ENCODE data around the gene NCAN. TPM values are rescaled to one million over a fixed set of nuclear protein-coding genes. Genes with fewer than 3 reads are reported as not detected.
"Not testable (repeated sequence)": the region's sequence is repeated elsewhere in the genome, so short reads cannot be mapped to it uniquely, and the experiment has no call there.

Gene NCAN
- total and polyA plus RNA-seq, 9 of the 15 experiments (the other 6 are each of a cell fraction or from before 2014, with no cell fraction given), result 0.04 TPM; not detected in 8

- no peak for TF ChIP-seq KHSRP (IDR thresholded peaks at IDR 0.05)
These were observed 7.2 kb downstream of the NCAN start (continued) for GRCh38 chr19:19218911-19219310.

- POLR2A ChIA-PET; BruUV-seq (replicated peaks); H4K20me1 ChIP-seq (replicated peaks; ENCODE audit: control insufficient read depth, insufficient read depth, low read length); H3K4me3 ChIP-seq; ATAC-seq; H3K9ac ChIP-seq (ENCODE audit: insufficient read depth in 1 of 2, low read depth in 2 of 2, low read length in 2 of 2); H2AFZ ChIP-seq (ENCODE audit: low read depth, low read length); H3K4me2 ChIP-seq (ENCODE audit: insufficient read depth, low read length); H3K79me2 ChIP-seq (ENCODE audit: control insufficient read depth, insufficient read depth, low read length); DNase-seq (ENCODE audit: extremely low read depth in 1 of 4, low spot score in 3 of 4); H3K9me3 ChIP-seq (replicated peaks; ENCODE audit: control insufficient read depth, insufficient read depth, low read depth, low read length); CTCF ChIA-PET (ENCODE audit: low intra/inter-chr PET ratio); H3K27ac ChIP-seq (ENCODE audit: extremely low read depth, low read depth, low read length); intact Hi-C loops (cut with micrococcal nuclease); in situ Hi-C loops (cut with MboI); H3K9me1 ChIP-seq (ENCODE audit: control insufficient read depth, insufficient read depth, low read length); FAIRE-seq; H3K36me3 ChIP-seq (ENCODE audit: control insufficient read depth, insufficient read depth, low read length): not testable (repeated sequence)
- TF ChIP-seq BCOR (IDR thresholded peaks at IDR 0.05), result 0 out of 2 replicates have a peak, but pooled peaks have one; percentile 20
- TF ChIP-seq ZNF121 (CRISPR knock-in tag; conservative IDR thresholded peaks at IDR 0.05), result peak; percentile 87
- 5% methylated on average over 8 of the region's 8 CpGs for WGBS (ENCODE audit: insufficient coverage, low coverage, missing lambda C conversion rate)
- Histone ChIP-seq H3K4me1 (replicated peaks in 1 of 2; ENCODE audit: control insufficient read depth in 2 of 2, insufficient read depth in 2 of 2, low read length in 2 of 2) (peaks cover 3 to 18% of the 10 kb centered on the region in 2 experiments; a peak in 4 of 5 replicates), H3K27me3 (ENCODE audit: control insufficient read depth in 2 of 2, insufficient read depth in 2 of 2, low read length in 2 of 2) (peaks cover 9 to 21% of the 10 kb centered on the region in 2 experiments; a peak in 4 of 5 replicates)
These were observed 9.2 kb downstream of the NCAN start for GRCh38 chr19:19221000-19221399.

GRCh38 chr19:19223060-19223459 is 11.3 kb downstream of the NCAN start:
- peaks cover 10 to 41% of the 10 kb centered on the region in 2 experiments; a peak in 3 of 5 replicates for H3K27me3 ChIP-seq (ENCODE audit: control insufficient read depth in 2 of 2, insufficient read depth in 2 of 2, low read length in 2 of 2)
- no peak for FAIRE-seq
- H4K20me1 ChIP-seq (replicated peaks; ENCODE audit: control insufficient read depth, insufficient read depth, low read length), result no peaks in the 10 kb centered on the region
- no peak for ATAC-seq
- no TSS peak for BruUV-seq (replicated peaks)
- no peaks in the 10 kb centered on the region for H3K9me1 ChIP-seq (ENCODE audit: control insufficient read depth, insufficient read depth, low read length)
- intact Hi-C loops (cut with micrococcal nuclease) (no loop called here), in situ Hi-C loops (cut with MboI) (no loop called here)
- no peaks in the 10 kb centered on the region for H3K79me2 ChIP-seq (ENCODE audit: control insufficient read depth, insufficient read depth, low read length)
- H3K9ac ChIP-seq (ENCODE audit: insufficient read depth in 1 of 2, low read depth in 2 of 2, low read length in 2 of 2), result no peak overlapping the region
- no peak overlapping the region for H3K27ac ChIP-seq (ENCODE audit: extremely low read depth, low read depth, low read length)
- no peak overlapping the region for H3K4me3 ChIP-seq
- no peak overlapping the region for H3K4me2 ChIP-seq (ENCODE audit: insufficient read depth, low read length)
- POLR2A ChIA-PET, result no interaction called here
- no peaks in the 10 kb centered on the region for H3K9me3 ChIP-seq (replicated peaks; ENCODE audit: control insufficient read depth, insufficient read depth, low read depth, low read length)
- H2AFZ ChIP-seq (ENCODE audit: low read depth, low read length), result no peak overlapping the region
- DNase-seq (ENCODE audit: extremely low read depth in 1 of 4, low spot score in 3 of 4), result no peak
- WGBS (ENCODE audit: insufficient coverage, low coverage, missing lambda C conversion rate), result 45% methylated on average over 5 of the region's 5 CpGs
- H3K4me1 ChIP-seq (replicated peaks in 1 of 2; ENCODE audit: control insufficient read depth in 2 of 2, insufficient read depth in 2 of 2, low read length in 2 of 2), result peaks cover 3 to 29% of the 10 kb centered on the region in 2 experiments; a peak in 4 of 5 replicates
- CTCF ChIA-PET (ENCODE audit: low intra/inter-chr PET ratio), result no interaction called here
- H3K36me3 ChIP-seq (ENCODE audit: control insufficient read depth, insufficient read depth, low read length), result no peaks in the 10 kb centered on the region
- TF ChIP-seq JUND (IDR thresholded peaks at IDR 0.05; ENCODE audit: borderline replicate concordance, low read depth, low read length) (no peak), JUND (tag; IDR thresholded peaks at IDR 0.05; ENCODE audit: borderline replicate concordance, low read depth, low read length) (no peak), HMBOX1 (IDR thresholded peaks at IDR 0.05) (no peak), MTF1 (CRISPR knock-in tag; IDR thresholded peaks at IDR 0.05; ENCODE audit: borderline replicate concordance) (no peak), SREBF2 (CRISPR knock-in tag; IDR thresholded peaks at IDR 0.05) (no peak), MLX (CRISPR knock-in tag; conservative IDR thresholded peaks at IDR 0.05) (no peak), EP400 (IDR thresholded peaks at IDR 0.05) (no peak), ZBTB7A (IDR thresholded peaks at IDR 0.05; ENCODE audit: borderline replicate concordance, control insufficient read depth, low read depth, low read length) (no peak), ZNF232 (CRISPR knock-in tag; IDR thresholded peaks at IDR 0.05) (no peak), MECOM (CRISPR knock-in tag; IDR thresholded peaks at IDR 0.05) (no peak), ETS2 (tag; IDR thresholded peaks at IDR 0.05; ENCODE audit: borderline replicate concordance, poor library complexity, severe bottlenecking) (no peak), HDAC2 (IDR thresholded peaks at IDR 0.05) (no peak)

Measured in K562 (cell line).